ENCODE results near the gene CTSW.
"Not testable (repeated sequence)": the region's sequence is repeated elsewhere in the genome, so short reads cannot be mapped to it uniquely, and the experiment has no call there.

The CTSW gene

GRCh38 chr11:65879617-65880016, at the start of gene CTSW:
Gene CTSW (plus strand): TSS chr11:65879837. CDS start chr11:65879855, 18 bp downstream.
- DNase-seq (ENCODE audit: low read depth): no peak

GRCh38 chr11:65832231-65832630, 47.4 kb upstream of the CTSW start:
- DNase-seq (ENCODE audit: low read depth): not testable (repeated sequence)

GRCh38 chr11:65833297-65834030, 46.2 kb upstream of the CTSW start, which contains the start of gene SNX32:
Gene SNX32 (plus strand): TSS chr11:65833963. CDS start chr11:65834066, 103 bp downstream.
- DNase-seq (ENCODE audit: low read depth): peak; percentile 90

GRCh38 chr11:65834202-65834601, 45.4 kb upstream of the CTSW start:
- no peak for DNase-seq (ENCODE audit: low read depth)

- DNase-seq (ENCODE audit: low read depth): no peak
Measured at GRCh38 chr11:65842144-65842543, 37.5 kb upstream of the CTSW start.

- no peak for DNase-seq (ENCODE audit: low read depth)
Measured at GRCh38 chr11:65843811-65844210, 35.8 kb upstream of the CTSW start.

GRCh38 chr11:65844231-65844872, 35.3 kb upstream of the CTSW start:
- no peak for DNase-seq (ENCODE audit: low read depth)

- no peak for DNase-seq (ENCODE audit: low read depth)
Measured at GRCh38 chr11:65847746-65848145, 31.9 kb upstream of the CTSW start.

GRCh38 chr11:65848693-65849092, 30.9 kb upstream of the CTSW start:
- DNase-seq (ENCODE audit: low read depth): not testable (repeated sequence)

GRCh38 chr11:65849366-65849765, 30.3 kb upstream of the CTSW start:
- no peak for DNase-seq (ENCODE audit: low read depth)

GRCh38 chr11:65849771-65850216, 29.8 kb upstream of the CTSW start:
- DNase-seq (ENCODE audit: low read depth): no peak

- DNase-seq (ENCODE audit: low read depth): no peak
Measured at GRCh38 chr11:65850217-65851082, 29.2 kb upstream of the CTSW start.

GRCh38 chr11:65851083-65851579, 28.5 kb upstream of the CTSW start:
- no peak for DNase-seq (ENCODE audit: low read depth)

- DNase-seq (ENCODE audit: low read depth): no peak
Measured at GRCh38 chr11:65851811-65852507, 27.7 kb upstream of the CTSW start.

- no peak for DNase-seq (ENCODE audit: low read depth)
Measured at GRCh38 chr11:65852508-65853245, 27.0 kb upstream of the CTSW start.

- no peak for DNase-seq (ENCODE audit: low read depth)
Measured at GRCh38 chr11:65853246-65853979, 26.2 kb upstream of the CTSW start.

GRCh38 chr11:65854161-65854592, 25.5 kb upstream of the CTSW start:
- no peak for DNase-seq (ENCODE audit: low read depth)

GRCh38 chr11:65854852-65855837, 24.5 kb upstream of the CTSW start:
- no peak for DNase-seq (ENCODE audit: low read depth)

GRCh38 chr11:65855927-65856363, 23.7 kb upstream of the CTSW start:
- DNase-seq (ENCODE audit: low read depth): no peak
